Measurements from ENCODE around the gene CKAP5.

The CKAP5 gene

GRCh38 chr11:46856605-46857343 lies 10.7 kb upstream of the CKAP5 start:
- ChIA-PET CTCF (interaction anchor here (0.6 kb wide), 1 partner anchor 242 kb away, joined by 3 read pairs; no protein-coding TSS in a partner anchor), POLR2A (no interaction called here)
- no peak for DNase-seq (ENCODE audit: extremely low spot score)
- TF ChIP-seq ARNT (IDR thresholded peaks at IDR 0.05) (no peak), SP1 (IDR thresholded peaks at IDR 0.05) (no peak), L3MBTL2 (conservative IDR thresholded peaks at IDR 0.05) (no peak), FOXM1 (IDR thresholded peaks at IDR 0.05; ENCODE audit: borderline replicate concordance) (no peak), FOXK2 (IDR thresholded peaks at IDR 0.05) (no peak), HDGF (IDR thresholded peaks at IDR 0.05; ENCODE audit: borderline replicate concordance) (no peak), CTBP1 (IDR thresholded peaks at IDR 0.05; ENCODE audit: borderline replicate concordance) (no peak), PKNOX1 (IDR thresholded peaks at IDR 0.05) (no peak), TARDBP (IDR thresholded peaks at IDR 0.05) (no peak), LEF1 (IDR thresholded peaks at IDR 0.05; ENCODE audit: borderline replicate concordance) (no peak), ELF4 (IDR thresholded peaks at IDR 0.05) (no peak), BHLHE40 (IDR thresholded peaks at IDR 0.05; ENCODE audit: borderline replicate concordance) (no peak)

- TF ChIP-seq SUZ12 (IDR thresholded peaks at IDR 0.05) = no peak
- no peak for TF ChIP-seq ARNT (IDR thresholded peaks at IDR 0.05)
- no peak for TF ChIP-seq FOXM1 (IDR thresholded peaks at IDR 0.05; ENCODE audit: borderline replicate concordance)
- no peak for TF ChIP-seq L3MBTL2 (conservative IDR thresholded peaks at IDR 0.05)
- TF ChIP-seq FOXA1 (IDR thresholded peaks at IDR 0.05) = no peak
- no peak for TF ChIP-seq NFRKB (IDR thresholded peaks at IDR 0.05)
- TF ChIP-seq FOXK2 (IDR thresholded peaks at IDR 0.05) = no peak
- TF ChIP-seq CTBP1 (IDR thresholded peaks at IDR 0.05; ENCODE audit: borderline replicate concordance) = no peak
- TF ChIP-seq SP1 (IDR thresholded peaks at IDR 0.05) = no peak
- no peak for TF ChIP-seq HDGF (IDR thresholded peaks at IDR 0.05; ENCODE audit: borderline replicate concordance)
- TF ChIP-seq ELF4 (IDR thresholded peaks at IDR 0.05) = no peak
- no peak for DNase-seq (ENCODE audit: extremely low spot score)
- POLR2A ChIA-PET = no interaction called here
- CTCF ChIA-PET = no interaction called here
Measured at GRCh38 chr11:46855863-46856262, 9.8 kb upstream of the CKAP5 start.

DNA sequence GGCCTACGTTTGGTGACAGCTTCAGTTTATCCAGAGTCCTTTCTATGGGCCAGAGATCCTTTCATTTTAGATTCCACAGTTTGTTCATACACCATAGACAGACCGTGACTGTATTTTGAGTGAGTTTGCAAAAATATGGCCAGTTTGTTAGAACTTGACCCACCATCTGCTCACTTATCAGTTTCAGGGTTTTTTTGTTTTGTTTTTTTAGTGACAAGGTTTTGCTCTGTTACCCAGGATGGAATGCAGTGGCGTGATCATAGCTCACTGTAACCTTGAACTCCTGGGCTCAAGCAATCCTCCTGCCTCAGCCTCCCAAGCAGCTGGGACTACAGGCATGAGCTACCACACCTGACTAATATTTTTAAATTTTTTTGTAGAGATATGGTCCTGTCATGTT lies 9.1 kb upstream of the CKAP5 start:
- ChIA-PET CTCF (no interaction called here), POLR2A (no interaction called here)
- no peak for DNase-seq (ENCODE audit: extremely low spot score)
- TF ChIP-seq TARDBP (IDR thresholded peaks at IDR 0.05) (no peak), ARNT (IDR thresholded peaks at IDR 0.05) (no peak), ELF4 (IDR thresholded peaks at IDR 0.05) (no peak), ZNF384 (IDR thresholded peaks at IDR 0.05) (no peak), L3MBTL2 (conservative IDR thresholded peaks at IDR 0.05) (no peak), FOXA1 (IDR thresholded peaks at IDR 0.05) (no peak), FOXK2 (IDR thresholded peaks at IDR 0.05) (no peak), SP1 (IDR thresholded peaks at IDR 0.05) (no peak), NFRKB (IDR thresholded peaks at IDR 0.05) (no peak), FOXM1 (IDR thresholded peaks at IDR 0.05; ENCODE audit: borderline replicate concordance) (no peak), BHLHE40 (IDR thresholded peaks at IDR 0.05; ENCODE audit: borderline replicate concordance) (no peak), PKNOX1 (IDR thresholded peaks at IDR 0.05) (no peak), LEF1 (IDR thresholded peaks at IDR 0.05; ENCODE audit: borderline replicate concordance) (no peak), HDGF (IDR thresholded peaks at IDR 0.05; ENCODE audit: borderline replicate concordance) (no peak), SUZ12 (IDR thresholded peaks at IDR 0.05) (no peak), CTBP1 (IDR thresholded peaks at IDR 0.05; ENCODE audit: borderline replicate concordance) (no peak)

- ChIA-PET POLR2A (interaction anchor here (1.2 kb wide), 1 partner anchor 8 kb away, joined by 3 read pairs; no protein-coding TSS in a partner anchor), CTCF (interaction anchor here (0.5 kb wide), 1 partner anchor 32 kb away, joined by 3 read pairs; no protein-coding TSS in a partner anchor)
- TF ChIP-seq FOXA1 (IDR thresholded peaks at IDR 0.05) (no peak), PKNOX1 (IDR thresholded peaks at IDR 0.05) (0 out of 2 replicates have a peak, but pooled peaks have one; percentile 30)
- DNase-seq (ENCODE audit: extremely low spot score) = peak; percentile 26
Measured at GRCh38 chr11:46850829-46851380, 4.8 kb upstream of the CKAP5 start.

GRCh38 chr11:46849631-46850030 lies 3.6 kb upstream of the CKAP5 start:
- no peak for DNase-seq (ENCODE audit: extremely low spot score)
- ChIA-PET POLR2A (no interaction called here), CTCF (no interaction called here)
- TF ChIP-seq LEF1 (IDR thresholded peaks at IDR 0.05; ENCODE audit: borderline replicate concordance) (no peak), TARDBP (IDR thresholded peaks at IDR 0.05) (no peak), NFRKB (IDR thresholded peaks at IDR 0.05) (no peak), ELF4 (IDR thresholded peaks at IDR 0.05) (no peak), SP1 (IDR thresholded peaks at IDR 0.05) (no peak), CTBP1 (IDR thresholded peaks at IDR 0.05; ENCODE audit: borderline replicate concordance) (no peak), FOXA1 (IDR thresholded peaks at IDR 0.05) (no peak), ZNF384 (IDR thresholded peaks at IDR 0.05) (no peak), PKNOX1 (IDR thresholded peaks at IDR 0.05) (no peak), SUZ12 (IDR thresholded peaks at IDR 0.05) (no peak), HDGF (IDR thresholded peaks at IDR 0.05; ENCODE audit: borderline replicate concordance) (no peak), BHLHE40 (IDR thresholded peaks at IDR 0.05; ENCODE audit: borderline replicate concordance) (no peak), FOXK2 (IDR thresholded peaks at IDR 0.05) (no peak), L3MBTL2 (conservative IDR thresholded peaks at IDR 0.05) (no peak), ARNT (IDR thresholded peaks at IDR 0.05) (no peak), FOXM1 (IDR thresholded peaks at IDR 0.05; ENCODE audit: borderline replicate concordance) (no peak)
